Gastroesophageal sphincter (tissue), 3 donors: ENCODE results near the gene METTL21A.

Source experiments
- CTCF ChIP-seq, 4 experiments: fragments of 200-600 bp in 2 of 4; fragments of 450-650 bp in 2 of 4; sonication (generic) in 1 of 4; IDR thresholded peaks; one replicate each; pipeline ENCODE4 v1.5.1; 2017 to 2019; ENCODE audit warnings: antibody characterized with exemption in 4 of 4, mild to moderate bottlenecking in 2 of 4, moderate library complexity in 2 of 4
- POLR2A ChIP-seq, 2 donors: fragments of 450-650 bp; IDR thresholded peaks; one replicate each; pipeline ENCODE4 v1.6.1; 2017; ENCODE audit warnings: antibody characterized with exemption in 2 of 2, mild to moderate bottlenecking in 2 of 2, moderate library complexity in 1 of 2
- POLR2AphosphoS5 ChIP-seq: sonication (generic); formaldehyde crosslinking; IDR thresholded peaks from one replicate; pipeline ENCODE4 v1.6.1; 2017; ENCODE audit warnings: antibody characterized with exemption

DNA sequence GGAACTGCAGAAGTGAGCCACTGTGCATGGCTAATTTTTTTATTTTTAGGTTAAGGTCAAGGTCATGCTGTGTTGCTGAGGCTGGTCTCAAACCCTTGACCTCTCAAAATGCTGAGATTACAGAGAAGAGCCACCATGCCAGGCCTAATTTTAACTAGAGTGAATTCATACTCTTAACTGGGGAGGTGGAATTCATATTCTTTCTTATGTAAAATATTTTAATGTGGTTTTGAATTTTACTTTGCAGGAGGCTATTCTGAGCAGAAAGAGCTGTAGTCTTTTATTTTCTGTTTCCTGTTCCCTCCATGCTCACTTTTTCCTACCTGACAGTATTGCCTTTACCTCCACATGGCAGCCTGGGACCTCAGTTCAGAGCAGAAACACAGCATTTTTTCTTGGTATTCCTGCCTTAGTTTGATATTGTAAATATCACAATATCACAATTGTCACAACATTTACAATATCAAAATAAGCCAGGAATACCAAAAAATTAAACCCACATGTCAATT lies 49.1 kb upstream of the METTL21A start:
- TF ChIP-seq CTCF (IDR thresholded peaks at IDR 0.05) = no peak
- TF ChIP-seq POLR2AphosphoS5 = no peak
- no peak for TF ChIP-seq POLR2A (IDR thresholded peaks at IDR 0.05)
